ENCODE results near the gene P2RY8.

GRCh38 chrX:1480082-1480785, 56.8 kb downstream of the P2RY8 start:
- TF ChIP-seq SUZ12 (IDR thresholded peaks at IDR 0.05; ENCODE audit: extremely low read depth, insufficient read depth, insufficient read length) (no peak), ZNF274 (IDR thresholded peaks at IDR 0.05; ENCODE audit: low read depth, low read length) (no peak), YY1 (IDR thresholded peaks at IDR 0.05; ENCODE audit: insufficient read depth, insufficient read length) (no peak)

Measured in NT2/D1 (cell line).